Testis (tissue), 2 donors: Measurements from ENCODE around the gene RRAGB.

Experiments used
- CTCF ChIP-seq, 3 experiments: fragments of 450-650 bp in 2 of 3; fragments of 200-600 bp in 1 of 3; sonication (generic) in 1 of 3; IDR thresholded peaks; one replicate each; pipeline ENCODE4 v1.5.1; 2016 to 2019; ENCODE audit warnings: antibody characterized with exemption in 3 of 3, mild to moderate bottlenecking in 2 of 3, moderate library complexity in 1 of 3
- POLR2A ChIP-seq: fragments of 450-650 bp; IDR thresholded peaks from one replicate; pipeline ENCODE4 v1.6.1; 2017; ENCODE audit warnings: antibody characterized with exemption, mild to moderate bottlenecking, moderate library complexity

DNA sequence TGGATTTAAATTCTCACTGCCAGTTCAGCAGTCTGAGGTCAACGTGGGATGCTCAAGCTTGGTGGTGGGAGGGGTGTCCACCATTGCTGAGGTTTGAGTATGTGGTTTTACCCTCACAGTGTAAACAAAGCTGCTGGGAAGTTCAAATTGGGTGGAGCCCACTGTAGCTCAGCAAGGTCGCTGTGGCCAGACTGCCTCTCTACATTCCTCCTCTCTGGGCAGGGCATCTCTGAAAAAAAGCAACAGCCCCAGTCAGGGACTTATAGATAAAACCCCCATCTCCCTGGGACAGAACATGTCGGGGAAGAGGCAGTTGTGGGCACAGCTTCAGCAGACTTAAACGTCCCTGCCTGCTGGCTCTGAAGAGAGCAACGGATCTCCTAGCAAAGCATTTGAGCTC lies 14.9 kb upstream of the RRAGB start:
- TF ChIP-seq CTCF (IDR thresholded peaks at IDR 0.05) (no peak), POLR2A (no peak)
